B cell (primary cell): Measurements from ENCODE around the gene OCA2. TPM values are rescaled to one million over a fixed set of nuclear protein-coding genes. Genes with fewer than 3 reads are reported as not detected.

Source experiments
- ATAC-seq: fragments of 200-7000 bp; cut with Tn5 transposase; one replicate; pipeline ENCODE4 v1.10.0; 2021; ENCODE audit warnings: low read depth, mild to moderate bottlenecking, moderate number of reproducible peaks, moderate library complexity
- CTCF ChIA-PET: fragments of 350-600 bp; sonication (Branson Sonifier 250); formaldehyde crosslinking; loops from one replicate; lab custom pipeline; 2021; ENCODE audit warnings: antibody characterized with exemption, inconsistent platforms; lab: Charles Lee
- POLR2A ChIA-PET: fragments of 350-600 bp; sonication (Branson Sonifier 250); formaldehyde crosslinking; loops from one replicate; lab custom pipeline; 2021; ENCODE audit warnings: antibody characterized with exemption; lab: Charles Lee
- DNase-seq: peaks from one replicate; pipeline ENCODE4 v3.0.0; 2013
- H2AFZ ChIP-seq: 2 replicates; pipeline ENCODE4 v1.6.1; 2012; ENCODE audit warnings: mild to moderate bottlenecking, low read depth, low read length; ENCODE audit not compliant: insufficient read depth, poor library complexity, severe bottlenecking
- H3K27ac ChIP-seq, 2 donors: 1 replicate in 1 of 2; 2 replicates in 1 of 2; pipeline ENCODE4 v1.5.1; 2012 to 2013; ENCODE audit warnings: low read length in 2 of 2, mild to moderate bottlenecking in 2 of 2, moderate library complexity in 1 of 2
- H3K27me3 ChIP-seq, 4 experiments: fragments of 200-600 bp in 1 of 4; sonication (generic) in 1 of 4; replicated peaks in 1 of 4; 1 replicate in 2 of 4; 2 replicates in 2 of 4; pipeline versions ENCODE4 v1.6.1 to v1.7.0; 2013 to 2016; ENCODE audit warnings: low read length in 3 of 4, mild to moderate bottlenecking in 2 of 4, mixed read lengths in 1 of 4, moderate library complexity in 1 of 4; ENCODE audit not compliant: insufficient read depth in 4 of 4, control insufficient read depth in 3 of 4; ENCODE audit errors: control extremely low read depth in 1 of 4
- H3K36me3 ChIP-seq, 2 experiments: replicated peaks in 1 of 2; 1 replicate in 1 of 2; 2 replicates in 1 of 2; pipeline versions ENCODE4 v1.6.1 to v1.7.1; 2013; ENCODE audit warnings: low read length in 1 of 2; ENCODE audit not compliant: insufficient read depth in 2 of 2, control insufficient read depth in 1 of 2; ENCODE audit errors: control extremely low read depth in 1 of 2, extremely low read depth in 1 of 2
- H3K4me1 ChIP-seq, 2 donors: fragments of 200-600 bp in 1 of 2; sonication (generic) in 1 of 2; 1 replicate in 1 of 2; 2 replicates in 1 of 2; pipeline versions ENCODE4 v1.5.1 to v1.6.1; 2013 to 2017; ENCODE audit warnings: low read length in 2 of 2; ENCODE audit not compliant: control insufficient read depth in 2 of 2, insufficient read depth in 2 of 2
- H3K4me2 ChIP-seq: replicated peaks from 2 replicates; pipeline ENCODE3; 2012; ENCODE audit warnings: mild to moderate bottlenecking, low read depth, low read length; ENCODE audit not compliant: poor library complexity, severe bottlenecking
- H3K4me3 ChIP-seq, 5 experiments: fragments of 200-600 bp in 1 of 5; sonication (generic) in 1 of 5; 1 replicate in 3 of 5; 2 replicates in 2 of 5; pipeline versions ENCODE4 v1.5.1 to v1.7.0; 2011 to 2016; ENCODE audit warnings: low read length in 4 of 5, mild to moderate bottlenecking in 4 of 5, low read depth in 2 of 5, control low read depth in 1 of 5, moderate library complexity in 1 of 5; ENCODE audit not compliant: insufficient read depth in 1 of 5; ENCODE audit errors: control extremely low read depth in 1 of 5, extremely low read depth in 1 of 5
- H3K79me2 ChIP-seq: fragments of 200-600 bp; sonication (generic); one replicate; pipeline ENCODE4 v1.6.0; 2016; ENCODE audit warnings: low read length; ENCODE audit not compliant: control insufficient read depth, insufficient read depth
- H3K9ac ChIP-seq: fragments of 200-600 bp; sonication (generic); 2 replicates; pipeline ENCODE4 v1.6.1; 2017; ENCODE audit warnings: mild to moderate bottlenecking, low read length, moderate library complexity
- H3K9me3 ChIP-seq, 3 donors: one replicate each; pipeline versions ENCODE4 v1.6.1 to v1.7.1; 2013; ENCODE audit warnings: low read length in 2 of 3; ENCODE audit not compliant: control insufficient read depth in 2 of 3, insufficient read depth in 1 of 3; ENCODE audit errors: control extremely low read depth in 1 of 3
- H4K20me1 ChIP-seq: 2 replicates; pipeline ENCODE4 v1.6.0; 2012; ENCODE audit warnings: mild to moderate bottlenecking, low read length; ENCODE audit not compliant: insufficient read depth, control insufficient read depth, poor library complexity, severe bottlenecking
- H3K27ac Mint-ChIP-seq: one replicate; pipeline ENCODE4 v1.8.0; 2021; ENCODE audit warnings: mixed read lengths
- H3K27me3 Mint-ChIP-seq: one replicate; pipeline ENCODE4 v1.8.0; 2021; ENCODE audit warnings: mixed read lengths
- H3K4me1 Mint-ChIP-seq: one replicate; pipeline ENCODE4 v1.8.0; 2021; ENCODE audit warnings: mixed read lengths
- H3K4me3 Mint-ChIP-seq: one replicate; pipeline ENCODE4 v1.8.0; 2021; ENCODE audit warnings: mixed read lengths
- H3K9me3 Mint-ChIP-seq: one replicate; pipeline ENCODE4 v1.8.0; 2022; ENCODE audit warnings: mixed read lengths; ENCODE audit not compliant: insufficient read depth
- EZH2 ChIP-seq: IDR thresholded peaks from 2 replicates; pipeline ENCODE4 v1.6.1; 2012; ENCODE audit warnings: borderline replicate concordance, low read depth, mild to moderate bottlenecking, moderate library complexity, low read length; ENCODE audit not compliant: insufficient read depth, poor library complexity, severe bottlenecking
- WGBS: methylation state at CpG from one replicate; pipeline ENCODE4 v1.1.5; 2013; ENCODE audit warnings: missing lambda C conversion rate; ENCODE audit not compliant: insufficient coverage; 5-methylcytosine and 5-hydroxymethylcytosine counted together
- intact Hi-C: fragments of 100-400 bp; cut with micrococcal nuclease; formaldehyde crosslinking; loops from one replicate; pipeline ENCODE4 v1.10.0; 2022
- polyA plus RNA-seq: library from polyadenylated mRNA; depleted of rRNA; stranded (reverse); fragments of >200 nt; gene quantifications from 2 replicates; pipeline ENCODE4 v1.2.3, GENCODE V29; 2012
- total RNA-seq, 2 donors: library from RNA; stranded (reverse); fragments of 120-200 nt in 1 of 2; gene quantifications; 1 replicate in 1 of 2; 2 replicates in 1 of 2; pipeline versions ENCODE4 v1.2.3 to v1.2.4, GENCODE V29; 2013 to 2022
- TF ChIP-seq, protein P1 (sequence below): fragments of 200-600 bp; IDR thresholded peaks from one replicate; pipeline ENCODE4 v1.8.0; 2022; ENCODE audit warnings: antibody characterized with exemption, mild to moderate bottlenecking

Gene OCA2
- total and polyA plus RNA-seq, 2 donors (not counting 1 experiment from before 2014, with no cell fraction given): 0.12 TPM; not detected in 1

GRCh38 chr15:28099555-28100140, 533 bp upstream of the OCA2 start:
- H3K4me3 Mint-ChIP-seq: peak overlapping the region; percentile 57
- no peaks in the 10 kb centered on the region for H3K9me3 Mint-ChIP-seq

DNA sequence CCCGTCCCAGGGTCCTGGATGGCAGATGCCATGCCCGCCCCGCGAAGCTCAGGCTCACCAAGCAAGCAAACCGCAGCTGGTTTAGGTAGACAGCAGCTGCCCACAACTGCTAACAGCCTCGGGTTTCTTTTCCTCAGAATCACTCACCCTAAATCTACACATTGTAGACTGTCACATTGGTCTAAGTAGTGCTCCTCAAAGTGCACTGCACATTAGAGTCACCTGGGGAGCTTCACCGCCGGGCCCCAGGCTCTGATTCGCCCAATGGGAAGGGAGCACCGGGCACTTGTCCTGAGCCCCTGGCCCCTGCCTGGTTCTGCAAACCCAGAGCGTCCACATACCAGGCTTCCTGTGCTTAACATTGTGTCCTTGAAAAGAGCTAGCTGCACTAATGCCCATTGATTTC, 752 bp downstream of the OCA2 start:
- Histone ChIP-seq H3K27me3 (peaks cover 2 to 89% (median 44%) of the 10 kb centered on the region in 4 experiments), H3K27ac (no peak overlapping the region), H2AFZ (no peak overlapping the region), H3K9ac (no peak overlapping the region), H3K4me3 (no peak overlapping the region), H3K9me3 (peaks cover 0 to 60% (median 0%) of the 10 kb centered on the region in 3 donors), H3K36me3 (no peaks in the 10 kb centered on the region), H3K4me1 (peaks cover 49 to 52% of the 10 kb centered on the region in 2 donors), H3K4me2 (peak overlapping the region; percentile 70), H4K20me1 (no peaks in the 10 kb centered on the region), H3K79me2 (no peaks in the 10 kb centered on the region)
- no peaks in the 10 kb centered on the region for H3K9me3 Mint-ChIP-seq
- H3K27me3 Mint-ChIP-seq: peaks cover 64% of the 10 kb centered on the region
- DNase-seq: no peak
- peaks cover 52% of the 10 kb centered on the region for H3K4me1 Mint-ChIP-seq
- 57% methylated on average over 10 of the region's 11 CpGs for WGBS
- ATAC-seq: no peak
- intact Hi-C loops: no loop called here
- ChIA-PET CTCF (no interaction called here), POLR2A (interaction anchor here (1.1 kb wide), 1 partner anchor 9 kb away, joined by 3 read pairs; no protein-coding TSS in a partner anchor)
- peak overlapping the region; percentile 70 for H3K4me3 Mint-ChIP-seq
- no peak overlapping the region for H3K27ac Mint-ChIP-seq
- no peak for TF ChIP-seq EZH2
- TF ChIP-seq, protein P1, sequence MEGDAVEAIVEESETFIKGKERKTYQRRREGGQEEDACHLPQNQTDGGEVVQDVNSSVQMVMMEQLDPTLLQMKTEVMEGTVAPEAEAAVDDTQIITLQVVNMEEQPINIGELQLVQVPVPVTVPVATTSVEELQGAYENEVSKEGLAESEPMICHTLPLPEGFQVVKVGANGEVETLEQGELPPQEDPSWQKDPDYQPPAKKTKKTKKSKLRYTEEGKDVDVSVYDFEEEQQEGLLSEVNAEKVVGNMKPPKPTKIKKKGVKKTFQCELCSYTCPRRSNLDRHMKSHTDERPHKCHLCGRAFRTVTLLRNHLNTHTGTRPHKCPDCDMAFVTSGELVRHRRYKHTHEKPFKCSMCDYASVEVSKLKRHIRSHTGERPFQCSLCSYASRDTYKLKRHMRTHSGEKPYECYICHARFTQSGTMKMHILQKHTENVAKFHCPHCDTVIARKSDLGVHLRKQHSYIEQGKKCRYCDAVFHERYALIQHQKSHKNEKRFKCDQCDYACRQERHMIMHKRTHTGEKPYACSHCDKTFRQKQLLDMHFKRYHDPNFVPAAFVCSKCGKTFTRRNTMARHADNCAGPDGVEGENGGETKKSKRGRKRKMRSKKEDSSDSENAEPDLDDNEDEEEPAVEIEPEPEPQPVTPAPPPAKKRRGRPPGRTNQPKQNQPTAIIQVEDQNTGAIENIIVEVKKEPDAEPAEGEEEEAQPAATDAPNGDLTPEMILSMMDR: no peak

More at GRCh38 chr15:28099555-28100140, 533 bp upstream of the OCA2 start:
- no peak for ATAC-seq
- intact Hi-C loops: no loop called here
- Mint-ChIP-seq H3K4me1 (peaks cover 43% of the 10 kb centered on the region), H3K27me3 (peaks cover 66% of the 10 kb centered on the region), H3K27ac (no peak overlapping the region)
- Histone ChIP-seq H3K4me1 (peaks cover 39 to 42% of the 10 kb centered on the region in 2 donors), H3K27ac (no peak overlapping the region), H3K79me2 (no peaks in the 10 kb centered on the region), H3K4me2 (peak overlapping the region; percentile 70), H3K36me3 (no peaks in the 10 kb centered on the region), H3K9ac (no peak overlapping the region), H4K20me1 (no peaks in the 10 kb centered on the region), H3K27me3 (peaks cover 2 to 88% (median 34%) of the 10 kb centered on the region in 4 experiments), H2AFZ (no peak overlapping the region), H3K4me3 (no peak overlapping the region), H3K9me3 (peaks cover 0 to 51% (median 0%) of the 10 kb centered on the region in 3 donors)
- TF ChIP-seq, protein P1: no peak
- TF ChIP-seq EZH2: no peak
- DNase-seq: peak; percentile 23
- WGBS: 17% methylated on average over 16 of the region's 16 CpGs
- ChIA-PET CTCF (no interaction called here), POLR2A (no interaction called here)
